Suprapubic skin (tissue), 3 donors: ENCODE data around the gene NMRK2.

Experiments
- CTCF ChIP-seq, 2 donors: fragments of 200-600 bp in 1 of 2; fragments of 450-650 bp in 1 of 2; sonication (generic) in 1 of 2; IDR thresholded peaks; one replicate each; pipeline ENCODE4 v1.5.1; 2016 to 2019; ENCODE audit warnings: antibody characterized with exemption in 2 of 2, mild to moderate bottlenecking in 1 of 2, moderate library complexity in 1 of 2
- POLR2A ChIP-seq, 2 donors: fragments of 450-650 bp; IDR thresholded peaks; one replicate each; pipeline ENCODE4 v1.6.1; 2017; ENCODE audit warnings: antibody characterized with exemption in 2 of 2, mild to moderate bottlenecking in 2 of 2, moderate library complexity in 2 of 2

GRCh38 chr19:3984584-3984907, 51.7 kb downstream of the NMRK2 start:
- TF ChIP-seq CTCF (IDR thresholded peaks at IDR 0.05), result no peak
- TF ChIP-seq POLR2A (IDR thresholded peaks at IDR 0.05), result no peak
